Osteocyte (in vitro differentiated cells): ENCODE results near the gene FAHD2B. TPM values are rescaled to one million over a fixed set of nuclear protein-coding genes. Genes with fewer than 3 reads are reported as not detected.

Source experiments
- total RNA-seq: library from RNA; stranded (reverse); gene quantifications from 2 replicates; pipeline ENCODE4 v1.2.1, GENCODE V29; 2021

Gene FAHD2B
- total RNA-seq, 1 donor from 2014 or later = 26.1 TPM

Other genes starting within 250 kb of the FAHD2B start
- 10.5 and 12.4 TPM in 2 replicates for gene ANKRD39, start 236.9 kb downstream of the FAHD2B start, total RNA-seq
- 33.8 and 39.1 TPM in 2 replicates for gene SEMA4C, start 224.8 kb downstream of the FAHD2B start, total RNA-seq
- gene FAM178B, start 108.3 kb downstream of the FAHD2B start, total RNA-seq = not detected in 2 replicates
- 32.5 and 38.1 TPM in 2 replicates for gene ANKRD36, start 18.3 kb upstream of the FAHD2B start, total RNA-seq